Activated T-cell treated with anti-CD3 and anti-CD28 coated beads for 48 hours (primary cell): Measurements from ENCODE around the gene MAGI1.

Experiments
- DNase-seq: peaks from one replicate; pipeline ENCODE4 v3.0.0-alpha.2; 2020; ENCODE audit warnings: low read depth

The MAGI1 gene

GRCh38 chr3:65664931-65665330 is 373.8 kb downstream of the MAGI1 start:
- DNase-seq, result no peak

DNA sequence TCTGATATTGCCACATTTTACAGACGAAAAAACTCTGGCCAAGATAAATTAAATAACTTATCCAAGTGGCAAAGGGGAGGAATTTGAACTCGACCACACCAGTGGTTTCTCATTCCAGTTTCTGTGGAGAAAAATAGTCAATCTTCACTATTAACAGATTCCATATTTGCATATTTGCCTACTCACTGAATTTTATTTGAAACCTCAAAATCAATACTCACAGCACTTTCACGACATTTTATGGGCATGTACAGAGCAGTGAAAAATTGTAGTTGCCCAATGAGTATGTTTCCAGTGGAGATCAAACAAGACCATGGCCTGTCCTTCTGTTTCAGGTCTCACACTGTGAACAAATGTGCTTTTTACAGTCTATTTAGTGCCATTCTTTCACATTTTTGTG is 374.3 kb downstream of the MAGI1 start:
- DNase-seq, result no peak

DNA sequence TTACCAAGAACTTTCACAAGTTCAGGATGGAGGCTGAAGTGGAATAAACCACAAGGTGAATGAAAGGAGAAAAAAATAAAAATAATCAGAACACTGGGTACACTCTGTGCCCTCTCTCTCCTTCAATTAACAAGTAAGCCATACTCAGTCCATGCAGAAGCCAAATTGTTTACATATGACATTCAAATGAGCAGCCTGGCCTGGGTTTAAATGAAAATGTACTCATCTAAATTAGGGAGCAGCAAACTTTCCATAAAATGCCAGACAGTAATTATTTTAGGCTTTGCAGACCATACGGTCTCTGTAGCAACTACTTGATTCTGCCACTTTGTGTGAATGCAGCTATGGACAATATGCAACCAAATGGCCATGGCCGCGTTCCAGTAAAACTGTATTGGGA is 376.6 kb downstream of the MAGI1 start:
- no peak for DNase-seq

GRCh38 chr3:65660000-65660598 is 378.6 kb downstream of the MAGI1 start:
- no peak for DNase-seq

- no peak for DNase-seq
Observed at GRCh38 chr3:65659396-65659795, 379.3 kb downstream of the MAGI1 start.

GRCh38 chr3:65658401-65658800 is 380.3 kb downstream of the MAGI1 start:
- no peak for DNase-seq

DNA sequence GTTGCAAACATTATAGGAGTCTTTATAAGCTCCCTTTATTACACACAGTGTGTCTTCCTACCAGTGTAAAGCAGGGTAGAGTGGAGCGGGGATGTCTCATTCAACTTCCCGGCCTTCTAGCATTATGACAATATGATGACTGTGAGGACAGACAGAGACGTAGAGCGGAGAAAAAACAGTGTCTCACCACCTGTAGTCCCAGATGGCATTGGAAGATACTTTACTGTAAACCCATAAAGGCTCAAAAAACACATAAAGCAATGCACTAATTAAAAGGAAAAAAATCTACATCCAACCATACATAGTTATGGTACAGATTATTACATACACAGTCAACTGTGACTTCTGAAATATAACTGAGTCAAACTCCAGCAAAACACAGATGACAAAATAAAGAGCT is 383.7 kb downstream of the MAGI1 start:
- DNase-seq, result no peak

DNA sequence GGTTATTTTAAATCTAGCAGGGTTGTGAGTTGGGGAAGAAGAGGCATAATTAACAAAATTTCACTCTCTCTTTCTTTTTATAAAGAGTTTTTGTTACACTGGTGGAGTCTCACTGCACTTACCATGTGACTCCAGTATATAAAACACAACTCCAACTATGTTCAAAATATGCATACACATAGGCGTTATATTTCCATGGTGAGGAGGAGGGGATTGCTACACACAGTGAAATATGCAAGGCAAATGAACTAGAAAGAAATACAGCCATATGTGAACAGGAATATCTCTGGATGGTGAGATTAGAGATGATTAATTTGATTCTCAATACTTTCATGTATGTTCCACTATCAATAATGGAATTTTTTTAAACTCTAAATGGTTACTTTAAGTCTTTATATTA is 385.0 kb downstream of the MAGI1 start:
- no peak for DNase-seq

GRCh38 chr3:65650247-65650646 is 388.5 kb downstream of the MAGI1 start:
- no peak for DNase-seq

DNA sequence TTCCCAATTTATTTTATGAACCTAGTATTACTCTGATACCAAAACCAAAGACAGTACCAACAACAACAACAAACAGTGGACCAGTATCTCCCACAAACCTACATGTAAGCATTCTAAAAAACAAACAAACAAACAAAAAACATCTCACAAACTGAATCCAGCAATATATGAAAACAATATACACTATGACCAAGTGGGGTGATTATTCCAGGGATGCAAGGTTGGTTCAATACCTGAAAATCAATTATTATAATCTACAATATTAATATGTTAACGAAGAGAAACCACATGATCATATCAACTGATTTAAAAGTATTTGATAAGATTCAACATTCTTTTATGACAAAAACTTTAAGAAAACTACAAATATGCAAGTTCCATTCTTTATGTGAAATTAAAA is 391.3 kb downstream of the MAGI1 start:
- DNase-seq, result no peak

DNA sequence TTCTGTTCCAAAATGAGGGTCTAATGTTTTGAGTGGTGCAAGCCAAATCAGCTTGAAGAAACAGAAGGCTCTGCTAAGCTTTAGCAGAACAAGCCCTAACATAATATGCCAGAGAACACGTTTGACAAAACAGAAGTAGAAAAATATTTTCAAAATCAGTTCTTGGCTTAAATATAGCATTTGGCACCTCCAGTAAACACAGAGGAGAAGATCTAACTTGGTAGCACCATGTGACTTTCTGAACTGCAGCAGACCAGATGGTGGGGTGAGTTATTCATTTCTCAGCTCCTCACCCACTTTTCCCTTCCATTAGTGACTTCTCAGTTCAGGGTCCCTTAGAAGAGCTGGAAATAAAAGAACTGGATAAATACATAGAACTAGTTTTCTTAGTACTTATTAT is 395.8 kb downstream of the MAGI1 start:
- no peak for DNase-seq

- no peak for DNase-seq
Observed at GRCh38 chr3:65641777-65642176, 396.9 kb downstream of the MAGI1 start.

- no peak for DNase-seq
Observed at GRCh38 chr3:65641045-65641444, 397.7 kb downstream of the MAGI1 start.

GRCh38 chr3:65639444-65639843 is 399.3 kb downstream of the MAGI1 start:
- no peak for DNase-seq

DNA sequence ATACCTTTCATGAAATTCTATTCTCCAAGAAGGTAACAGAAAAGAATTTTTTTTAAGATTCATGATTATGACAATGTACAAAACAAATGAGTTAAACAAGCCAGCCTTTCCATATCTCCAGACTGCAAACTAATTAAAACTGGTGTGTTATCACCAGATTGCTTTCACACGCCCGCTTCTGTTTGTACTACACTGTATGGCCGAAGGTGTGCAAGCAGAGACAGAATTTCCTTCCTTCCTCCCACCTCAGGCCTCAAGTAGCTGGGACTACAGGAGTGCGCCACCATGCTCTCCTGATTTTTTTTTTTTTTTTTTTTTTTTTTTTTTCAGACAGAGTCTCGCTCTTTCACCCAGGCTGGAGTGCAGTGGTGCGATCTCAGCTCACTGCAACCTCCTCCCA is 400.4 kb downstream of the MAGI1 start:
- DNase-seq, result no peak

DNA sequence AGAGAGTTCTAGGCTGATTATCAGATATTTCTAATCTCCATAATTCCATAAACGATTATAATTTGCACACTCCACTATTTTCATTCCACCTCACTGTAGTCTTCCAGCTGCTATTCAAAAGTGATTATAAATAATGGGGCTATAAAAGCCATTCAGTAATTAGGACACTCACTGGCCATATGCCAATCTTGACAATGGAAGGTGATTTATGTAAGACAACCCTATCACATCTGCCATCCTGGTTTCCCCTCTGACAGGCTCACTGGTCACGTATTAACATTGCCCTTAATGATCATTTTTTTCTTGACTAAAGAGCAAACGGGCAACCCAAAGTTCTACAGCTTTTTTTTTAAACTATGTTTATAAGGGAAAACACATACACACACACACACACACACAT is 402.4 kb downstream of the MAGI1 start:
- DNase-seq, result no peak

DNA sequence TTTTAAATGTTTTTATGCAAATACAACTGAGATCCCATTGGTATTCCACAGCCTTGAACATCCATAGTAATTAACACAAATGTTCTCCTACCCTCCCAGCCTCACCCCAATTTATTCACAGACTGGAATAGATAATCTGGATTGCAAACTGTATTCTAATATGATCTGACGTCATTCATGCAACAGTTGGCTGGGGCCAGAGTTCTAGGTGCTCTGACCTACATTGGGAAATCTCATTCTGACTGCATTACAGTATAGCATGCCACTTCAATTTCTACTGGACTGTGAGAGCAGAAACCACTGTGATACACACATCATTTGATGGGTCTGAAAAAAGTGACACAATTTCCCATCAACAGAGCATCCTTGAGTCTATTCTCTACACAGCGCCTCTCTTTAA is 403.1 kb downstream of the MAGI1 start:
- no peak for DNase-seq

GRCh38 chr3:65633018-65633638 is 405.6 kb downstream of the MAGI1 start:
- DNase-seq, result no peak

DNA sequence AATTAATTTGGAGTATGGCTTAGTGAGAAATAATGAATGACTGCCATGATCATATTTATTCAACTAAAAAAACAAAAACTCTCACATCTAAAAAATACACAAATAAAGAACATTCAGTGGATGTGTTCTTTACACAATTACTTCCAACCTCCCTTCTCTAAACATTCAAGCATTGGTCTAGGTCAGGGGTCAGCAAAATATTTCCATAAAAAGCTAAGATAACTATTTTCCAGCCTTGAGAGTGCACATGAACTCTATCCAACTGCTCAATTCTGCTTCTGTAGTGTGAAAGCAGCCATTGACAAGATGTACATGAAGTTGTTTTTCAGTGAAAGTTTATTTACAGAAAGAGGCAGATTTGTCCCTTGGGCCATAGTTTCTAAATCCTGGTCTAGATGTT is 406.3 kb downstream of the MAGI1 start:
- DNase-seq, result no peak

DNA sequence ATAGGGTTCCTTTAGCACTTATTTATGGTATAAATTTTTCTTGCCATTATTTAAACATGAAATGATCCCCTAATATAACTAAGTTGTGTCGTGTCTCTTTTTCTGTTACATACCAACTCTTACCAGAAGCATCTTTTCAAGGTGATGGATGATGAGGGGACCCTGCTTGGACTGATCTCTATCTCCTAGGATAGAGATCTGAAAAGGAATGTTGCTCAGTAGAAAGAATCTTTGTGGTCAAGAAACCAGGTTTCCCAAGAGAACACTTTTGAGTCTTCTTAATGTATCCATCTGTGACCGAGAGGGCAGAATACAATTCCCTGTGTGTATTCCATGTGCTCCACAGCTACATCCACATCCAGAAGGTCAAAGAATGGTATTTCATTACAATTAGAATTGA is 409.7 kb downstream of the MAGI1 start:
- no peak for DNase-seq

DNA sequence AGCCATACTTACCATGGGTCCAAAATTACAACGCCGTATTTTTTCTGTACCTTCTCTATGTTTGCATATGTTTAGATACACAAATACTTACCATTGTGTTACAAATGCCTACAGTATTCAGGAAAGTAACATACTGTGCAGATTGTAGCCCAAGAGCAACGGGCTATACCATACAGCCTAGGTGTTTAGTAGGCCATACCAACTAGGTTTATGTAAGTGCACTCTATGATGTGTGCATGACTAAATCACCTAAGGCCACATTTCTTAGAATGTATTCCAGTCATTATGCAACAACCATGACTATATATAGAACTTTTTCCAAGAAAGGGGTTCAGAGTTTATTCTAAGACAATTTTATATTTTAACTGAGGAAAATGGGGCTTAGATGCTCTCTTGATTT is 411.7 kb downstream of the MAGI1 start:
- no peak for DNase-seq

- no peak for DNase-seq
Observed at GRCh38 chr3:65625305-65625704, 413.4 kb downstream of the MAGI1 start.

DNA sequence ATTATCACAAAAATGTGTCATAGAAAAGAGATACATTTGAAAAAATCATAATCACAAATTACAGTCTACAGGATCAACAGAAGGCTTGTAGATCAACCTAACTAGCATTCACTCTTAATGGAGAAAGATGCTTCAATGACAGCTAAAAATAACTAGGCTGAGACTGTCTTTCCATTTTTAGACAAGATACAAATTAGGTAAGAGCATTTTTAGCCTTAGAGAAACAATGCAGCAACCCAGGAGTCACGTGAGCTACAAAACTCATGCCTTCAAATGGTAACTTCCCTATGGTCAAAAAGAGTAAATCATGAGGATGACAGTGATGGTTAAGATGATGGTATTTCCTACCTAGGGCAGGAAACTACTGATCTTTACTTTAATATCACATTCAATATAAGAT is 415.4 kb downstream of the MAGI1 start:
- DNase-seq, result no peak

DNA sequence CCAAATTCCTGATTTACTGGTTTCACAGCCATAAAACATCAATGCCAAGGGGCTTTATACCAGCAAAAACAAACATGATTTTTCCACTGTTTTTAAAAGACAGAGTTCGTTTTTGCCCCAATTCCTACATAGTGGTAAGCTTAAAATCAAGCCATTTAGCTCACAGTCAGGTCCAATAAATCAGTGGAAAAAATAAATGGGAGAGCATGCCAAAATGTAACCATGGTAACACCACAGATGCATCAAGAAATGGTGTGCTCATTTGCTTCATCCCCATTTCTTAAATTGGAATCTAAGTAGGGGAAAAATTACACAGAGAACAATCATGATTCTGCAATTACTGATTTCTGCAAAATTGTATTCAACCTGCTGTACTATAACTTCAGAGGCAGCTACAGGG is 418.8 kb downstream of the MAGI1 start:
- no peak for DNase-seq
